Stimulated activated CD4-positive, alpha-beta T cell treated with anti-CD3 and anti-CD28 coated beads, Interleukin-4, amount 100 ng/mL, for 24 hours (primary cell): Measurements from ENCODE around the gene FRYL.

ENCODE experiments used
- DNase-seq: peaks from one replicate; pipeline ENCODE4 v3.0.0-alpha.2; 2020

The FRYL gene

DNA sequence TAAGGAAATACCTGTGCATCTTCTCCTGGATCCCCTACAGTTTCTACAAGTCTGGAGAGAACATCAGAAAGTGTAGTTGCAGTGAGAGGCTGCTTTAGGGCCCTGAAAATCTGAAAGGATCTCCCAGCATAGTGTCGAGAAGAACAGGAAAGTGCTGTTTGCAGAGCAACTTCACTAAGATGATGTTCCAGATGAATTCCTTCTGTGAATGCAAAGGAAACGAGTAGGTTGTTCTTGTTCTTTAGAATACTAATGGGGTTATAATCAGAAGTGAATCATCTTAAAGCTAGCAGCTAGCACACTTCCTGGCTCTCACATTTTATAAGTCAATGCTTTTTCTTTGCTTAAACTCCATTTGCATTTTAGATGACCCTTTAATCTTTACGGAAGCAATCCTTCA is 236.3 kb downstream of the FRYL start:
- DNase-seq, result no peak

DNA sequence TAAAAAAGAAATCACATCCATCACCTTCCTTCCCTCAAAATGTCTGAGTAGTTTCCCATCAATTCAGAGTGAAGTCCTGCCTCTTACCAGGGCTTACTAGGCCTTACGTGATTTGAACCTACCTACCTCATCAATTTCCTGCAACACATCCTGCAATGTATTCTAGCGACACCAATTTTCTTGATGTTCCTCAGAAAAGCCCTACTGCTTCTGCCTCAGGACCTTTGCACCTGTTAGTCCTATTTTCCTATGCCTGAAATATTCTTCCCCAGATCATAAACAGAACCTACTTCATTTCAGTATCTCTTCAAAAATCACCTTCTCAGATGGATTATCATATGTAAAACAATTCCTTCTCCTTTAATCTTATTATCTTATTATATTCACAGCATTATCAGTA is 237.2 kb downstream of the FRYL start:
- no peak for DNase-seq

DNA sequence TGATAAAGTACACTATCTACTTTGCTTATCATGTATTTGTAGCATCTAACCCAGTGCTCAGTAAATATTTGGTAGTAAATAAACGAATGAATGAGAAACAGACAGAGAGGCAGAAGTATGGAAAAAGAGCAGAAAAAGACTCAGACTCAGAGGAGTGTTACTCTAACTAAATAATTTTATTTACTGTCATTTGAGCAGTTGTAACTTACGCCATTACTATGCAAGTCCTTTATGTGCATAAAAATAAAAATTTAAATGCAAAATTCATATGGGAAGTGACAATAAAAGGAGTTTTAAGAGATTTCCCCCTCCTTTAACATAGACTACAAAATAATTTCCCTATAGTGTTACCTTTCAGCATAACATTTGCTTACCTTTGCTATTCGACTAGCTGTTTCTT is 240.5 kb downstream of the FRYL start:
- DNase-seq, result no peak

DNA sequence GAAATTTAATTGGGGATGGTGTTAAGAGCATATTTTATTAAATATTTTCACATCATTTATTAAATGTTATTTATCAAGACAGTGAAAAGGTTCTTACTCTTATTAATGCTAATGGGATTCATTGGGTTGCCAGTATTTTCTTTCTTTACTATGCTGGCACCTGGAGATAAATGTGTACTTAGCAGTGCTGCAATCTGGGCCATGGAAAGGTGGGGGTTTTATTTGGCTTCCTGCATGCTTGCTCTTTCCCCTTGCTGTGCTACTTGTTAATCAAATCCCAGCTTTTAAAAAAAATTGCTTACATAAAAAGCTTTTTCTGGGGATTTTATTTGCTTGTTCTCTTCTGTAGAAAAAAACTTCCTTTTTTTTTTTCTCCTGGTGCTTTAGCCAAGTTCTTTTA is 241.7 kb downstream of the FRYL start:
- no peak for DNase-seq

DNA sequence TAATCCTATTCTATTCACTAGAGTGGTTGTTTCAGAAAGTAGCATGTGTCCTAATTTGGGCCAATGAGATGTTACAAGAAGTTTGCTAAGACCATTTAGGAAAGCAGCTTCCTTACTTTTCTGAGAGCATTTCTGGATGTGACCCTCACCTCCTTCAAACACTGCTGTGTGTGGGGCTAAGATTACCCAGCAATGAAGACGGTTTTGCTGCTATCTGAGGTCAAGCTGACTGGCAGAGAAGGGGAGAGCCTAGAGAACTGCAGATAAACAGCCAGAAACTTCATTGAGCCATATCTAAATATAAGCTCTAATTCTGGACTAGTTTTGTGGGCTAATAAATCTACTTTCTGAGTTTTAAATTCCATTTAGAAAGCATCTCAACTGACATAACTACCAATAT is 253.7 kb downstream of the FRYL start:
- no peak for DNase-seq

DNA sequence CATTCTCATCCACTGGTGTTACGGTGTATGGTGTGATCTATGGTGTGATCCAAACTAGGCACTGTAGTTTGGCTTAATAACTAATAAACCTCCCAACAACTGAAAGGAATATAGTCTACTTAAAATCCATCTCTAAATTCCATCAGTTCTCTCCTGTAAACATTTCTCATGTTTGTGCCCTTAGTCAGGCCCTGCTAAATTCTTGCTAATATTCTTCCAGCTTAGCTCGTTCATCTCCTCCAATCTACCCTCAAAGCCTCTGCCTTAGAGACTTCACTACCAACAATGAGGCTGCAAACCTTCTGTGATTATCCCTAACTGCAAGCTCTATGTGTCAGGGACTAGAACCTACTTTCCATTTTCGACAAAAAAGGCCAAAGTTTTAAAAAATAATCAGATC is 261.9 kb downstream of the FRYL start:
- DNase-seq, result no peak

DNA sequence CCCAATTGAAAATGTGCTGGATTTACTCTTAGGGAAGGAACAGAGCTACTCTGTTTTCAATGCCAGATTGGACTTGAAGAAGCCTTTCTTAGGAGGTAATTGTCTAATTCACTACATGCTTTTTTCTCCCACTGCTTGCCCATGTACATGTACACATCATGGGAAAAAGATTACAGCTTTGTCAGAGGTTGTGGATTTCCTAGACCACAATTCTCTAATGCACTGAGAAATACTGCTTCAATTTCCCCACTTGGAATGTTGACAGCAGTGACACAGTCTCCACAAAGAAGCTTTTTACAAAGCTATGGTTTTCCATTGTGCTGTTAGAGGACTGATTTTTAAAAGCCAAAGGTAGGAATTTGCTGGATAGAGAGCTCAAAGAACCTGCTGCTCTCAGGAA is 270.5 kb downstream of the FRYL start:
- DNase-seq, result no peak

DNA sequence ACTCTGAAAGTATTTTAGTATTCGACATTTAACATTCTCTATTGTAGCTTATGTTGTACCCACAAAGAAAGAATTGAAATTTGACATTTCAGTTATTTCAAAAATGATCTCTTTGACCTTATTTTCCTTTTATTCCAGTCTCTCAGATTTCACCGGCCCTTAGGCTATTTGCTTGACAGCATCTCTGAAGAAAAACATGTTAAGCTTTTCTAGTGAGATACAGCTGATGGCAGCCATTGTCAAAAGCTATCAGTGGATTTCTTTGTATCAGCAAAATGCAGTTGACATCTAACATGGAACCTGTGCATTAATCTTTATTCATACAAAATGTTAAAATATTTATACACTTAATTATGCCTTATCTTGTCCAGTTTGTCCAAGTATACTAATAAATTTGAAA is 273.4 kb downstream of the FRYL start:
- DNase-seq, result no peak

DNA sequence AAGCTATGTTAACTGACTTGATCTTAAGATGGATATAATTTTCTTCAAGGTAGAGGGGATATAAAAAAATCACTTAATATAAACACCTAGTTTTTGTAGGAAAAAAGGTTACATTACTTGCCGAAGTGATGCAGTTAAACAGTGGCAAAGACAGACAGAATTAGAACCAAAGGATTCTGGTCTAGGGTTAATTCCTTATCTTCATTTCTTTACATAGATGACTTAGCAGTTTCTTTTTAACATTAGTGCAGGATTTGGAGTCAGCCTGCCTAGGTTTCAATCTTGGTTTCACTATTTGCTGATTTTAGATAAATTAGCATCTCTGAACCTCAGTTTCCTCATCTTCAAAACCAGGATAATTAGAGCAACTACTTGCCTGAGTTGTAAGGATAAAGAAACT is 275.7 kb downstream of the FRYL start:
- no peak for DNase-seq

DNA sequence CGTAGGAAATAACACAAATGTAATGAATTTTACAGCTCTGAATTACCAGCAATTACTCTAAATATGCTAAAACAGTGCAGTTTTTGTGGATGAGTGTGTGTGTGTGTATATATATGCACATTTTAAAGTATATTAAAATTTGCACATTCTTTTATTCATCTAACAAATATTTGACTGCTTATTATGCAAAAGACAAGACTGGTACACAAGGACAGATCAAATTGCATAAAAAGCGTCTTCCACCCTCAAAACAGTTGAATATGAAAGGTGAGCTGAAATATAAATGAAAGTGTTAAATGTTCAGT is 276.1 kb downstream of the FRYL start:
- no peak for DNase-seq

DNA sequence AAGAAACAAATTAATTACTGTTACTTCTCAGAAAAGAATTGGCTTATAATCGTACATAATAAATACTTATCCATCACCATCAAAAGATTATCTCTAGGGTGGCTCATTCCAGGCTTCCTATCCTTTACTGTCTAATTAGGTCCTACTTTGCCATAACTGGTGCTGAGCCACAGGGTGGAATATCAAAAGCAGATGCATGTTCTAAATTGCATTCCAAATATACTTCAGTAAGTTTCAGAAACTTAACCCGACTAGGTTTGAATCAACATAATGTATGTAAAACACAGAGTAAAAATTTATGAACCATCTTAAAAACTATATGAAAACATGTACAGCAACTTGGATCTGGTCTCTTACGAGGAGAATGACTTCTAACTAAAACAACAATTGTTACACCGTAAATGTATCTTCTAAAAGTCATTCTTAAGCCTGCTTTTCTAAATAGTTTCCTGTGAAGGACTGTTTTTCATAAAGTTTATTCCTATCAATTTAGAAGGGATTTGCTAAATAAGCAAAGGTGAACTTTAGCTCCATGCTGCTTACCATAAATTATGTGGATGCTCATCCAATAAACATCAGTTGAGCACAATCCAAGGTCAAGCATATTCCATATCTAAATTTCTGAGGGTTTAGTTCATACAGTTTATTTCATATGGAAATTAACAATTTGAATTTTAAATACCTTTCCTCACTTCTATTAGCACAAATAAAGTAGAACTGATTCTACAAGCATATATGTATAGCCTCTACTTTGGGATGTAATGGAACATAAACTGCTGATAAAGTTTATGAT is 276.6 kb downstream of the FRYL start:
- DNase-seq, result no peak

DNA sequence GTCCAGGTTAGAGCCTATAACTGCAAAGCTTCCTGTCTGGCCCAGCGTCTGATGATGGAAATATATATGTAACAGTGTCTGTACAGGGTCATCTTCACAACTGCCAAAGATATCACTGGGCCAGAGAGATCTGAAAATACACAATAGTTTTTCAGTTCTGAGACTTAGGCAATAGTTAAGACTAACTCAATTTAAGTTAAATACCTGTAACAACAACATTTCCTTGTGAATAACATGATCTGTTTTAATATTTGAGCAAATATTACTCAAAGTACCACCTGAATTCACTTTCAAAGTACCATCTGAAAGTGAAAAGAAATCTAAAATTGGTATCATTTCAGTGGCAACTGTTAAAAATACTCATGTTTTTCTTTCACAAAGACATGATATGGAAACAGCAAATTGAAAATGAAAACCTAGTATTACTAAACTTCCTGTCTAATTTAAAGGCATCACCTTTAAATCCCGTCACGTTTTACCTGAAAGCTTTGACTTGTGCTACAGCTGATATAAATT is 280.5 kb downstream of the FRYL start:
- DNase-seq, result no peak

DNA sequence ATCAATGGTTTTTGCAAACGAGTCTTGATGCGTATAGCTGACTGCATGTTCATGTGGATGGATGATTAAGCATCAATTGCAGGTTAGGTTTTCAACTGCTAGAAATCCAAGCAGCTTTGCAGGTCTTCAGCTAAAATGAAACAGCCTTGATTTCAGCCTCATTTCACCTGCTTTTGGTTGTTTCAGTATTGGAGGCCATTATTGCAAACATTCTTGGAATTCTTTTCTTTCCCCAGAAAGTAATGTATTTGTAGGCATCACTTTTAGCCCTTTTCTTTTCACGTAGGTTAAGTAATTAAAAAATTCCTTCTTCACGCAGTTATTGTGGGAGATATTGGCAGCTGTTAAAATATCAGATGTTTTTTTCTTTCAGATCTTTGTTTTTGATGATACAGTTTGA is 281.2 kb downstream of the FRYL start:
- DNase-seq, result no peak

DNA sequence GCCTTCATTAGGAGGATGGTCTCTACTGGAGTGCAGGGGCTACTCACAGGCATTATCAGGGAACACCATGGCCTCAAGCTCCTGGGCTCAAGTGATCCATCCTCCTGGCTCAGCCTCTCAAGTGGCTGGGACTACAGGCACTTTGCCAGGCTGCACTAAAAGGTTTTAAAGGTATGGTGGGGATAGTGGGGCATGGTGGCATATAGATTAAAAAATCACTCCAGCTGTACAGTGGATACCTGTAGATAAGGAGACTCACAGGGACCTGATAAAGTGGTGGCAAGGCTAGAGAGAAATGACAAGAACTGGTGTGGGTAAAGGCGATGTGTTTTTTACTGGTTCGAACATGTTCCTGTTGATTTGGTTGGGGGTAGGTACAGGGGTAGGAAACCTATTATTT is 284.1 kb downstream of the FRYL start:
- no peak for DNase-seq

DNA sequence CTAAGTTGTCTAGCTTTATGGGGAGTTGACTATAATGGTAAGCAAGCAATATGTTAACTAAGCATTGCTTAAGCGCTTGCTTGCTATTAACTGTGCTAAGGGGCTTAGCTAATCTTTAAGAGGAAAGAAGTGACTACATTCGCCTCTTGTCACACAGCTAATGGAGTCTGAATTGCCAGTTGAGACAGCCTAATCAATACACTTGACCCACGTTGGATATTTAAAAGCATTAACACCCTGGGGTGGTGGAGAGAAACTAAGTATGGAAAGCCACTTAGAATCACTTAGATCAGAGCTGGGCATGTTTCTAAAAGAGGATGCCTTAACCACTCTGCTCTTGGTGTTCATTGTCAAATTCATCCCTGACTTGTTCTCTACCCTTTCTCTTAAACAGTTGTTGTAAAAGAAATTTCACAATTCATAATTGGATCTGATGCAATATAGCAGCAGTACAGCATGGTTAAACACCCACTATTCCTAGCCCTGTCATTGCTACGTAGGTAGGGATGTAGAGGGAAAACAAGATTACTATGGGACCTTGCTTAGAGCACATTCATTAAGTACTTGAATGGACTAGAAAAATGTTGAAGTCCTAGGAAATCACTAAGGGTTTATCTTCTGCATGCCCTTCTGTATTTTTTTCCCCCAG is 286.5 kb downstream of the FRYL start:
- DNase-seq, result no peak

DNA sequence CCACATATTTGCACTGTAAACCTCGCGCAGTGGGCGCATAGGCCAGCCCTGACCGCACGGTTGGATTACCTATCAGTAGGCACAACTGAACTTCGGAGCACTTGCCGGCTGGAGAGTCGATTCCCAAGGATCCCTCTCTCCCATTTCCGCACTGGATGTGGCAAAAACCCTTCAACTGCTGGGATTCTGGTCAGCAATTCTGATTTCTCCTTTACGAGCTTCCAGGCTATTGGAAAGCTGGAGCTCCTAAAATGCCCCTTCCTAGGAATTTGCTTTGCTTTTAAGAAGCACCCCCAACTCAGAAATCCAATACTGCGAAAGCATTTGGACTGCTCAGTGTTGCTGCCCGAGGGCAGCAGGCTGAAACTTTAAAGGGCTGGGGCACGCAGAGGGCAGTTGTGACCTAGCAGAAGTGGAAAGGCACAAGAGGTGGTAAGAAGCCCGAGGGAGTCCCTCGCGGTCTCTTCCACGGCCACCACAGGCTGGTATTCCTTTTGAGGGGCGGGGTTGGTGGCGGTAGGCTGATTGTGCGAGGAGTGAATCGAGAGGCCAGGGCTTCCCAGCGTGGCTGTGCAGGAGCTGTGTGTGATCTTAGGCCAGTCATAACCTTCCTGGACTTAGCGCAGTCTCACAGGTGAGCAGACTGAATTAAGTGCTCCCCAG is 288.4 kb downstream of the FRYL start:
- DNase-seq, result no peak

DNA sequence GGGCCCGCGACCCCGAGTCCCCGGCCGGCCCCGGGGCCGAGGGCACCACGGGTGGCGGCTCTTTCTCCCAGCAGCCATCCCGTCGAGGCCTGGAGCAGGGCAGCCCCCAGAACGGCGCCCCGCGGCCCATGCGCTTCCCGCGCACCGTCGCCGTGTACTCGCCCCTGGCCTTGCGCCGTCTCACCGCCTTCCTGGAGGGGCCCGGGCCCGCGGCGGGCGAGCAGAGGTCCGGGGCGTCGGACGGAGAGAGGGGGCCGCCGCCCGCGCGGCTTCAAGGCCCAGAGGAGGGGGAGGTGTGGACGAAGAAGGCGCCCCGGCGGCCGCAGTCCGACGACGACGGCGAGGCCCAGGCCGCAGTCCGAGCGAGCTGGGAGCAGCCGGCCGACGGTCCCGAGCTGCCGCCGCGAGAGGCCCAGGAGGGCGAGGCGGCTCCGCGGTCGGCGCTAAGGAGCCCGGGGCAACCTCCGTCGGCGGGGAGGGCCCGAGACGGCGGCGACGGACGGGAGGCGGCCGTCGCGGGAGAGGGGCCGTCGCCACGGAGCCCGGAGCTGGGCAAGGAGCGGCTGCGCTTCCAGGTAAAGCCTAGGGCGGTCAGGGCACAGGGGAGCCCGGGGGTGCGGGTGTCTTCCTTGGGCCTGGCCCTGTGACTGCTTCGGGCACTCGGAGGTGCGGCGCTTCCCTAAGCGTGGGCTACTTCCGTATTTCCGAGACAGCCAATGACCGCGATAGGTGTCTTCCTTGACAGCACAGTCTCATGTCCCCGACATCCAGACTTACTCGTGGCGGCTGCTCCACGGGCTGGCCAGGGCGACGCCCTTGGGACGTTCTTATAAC is 289.2 kb downstream of the FRYL start:
- no peak for DNase-seq

DNA sequence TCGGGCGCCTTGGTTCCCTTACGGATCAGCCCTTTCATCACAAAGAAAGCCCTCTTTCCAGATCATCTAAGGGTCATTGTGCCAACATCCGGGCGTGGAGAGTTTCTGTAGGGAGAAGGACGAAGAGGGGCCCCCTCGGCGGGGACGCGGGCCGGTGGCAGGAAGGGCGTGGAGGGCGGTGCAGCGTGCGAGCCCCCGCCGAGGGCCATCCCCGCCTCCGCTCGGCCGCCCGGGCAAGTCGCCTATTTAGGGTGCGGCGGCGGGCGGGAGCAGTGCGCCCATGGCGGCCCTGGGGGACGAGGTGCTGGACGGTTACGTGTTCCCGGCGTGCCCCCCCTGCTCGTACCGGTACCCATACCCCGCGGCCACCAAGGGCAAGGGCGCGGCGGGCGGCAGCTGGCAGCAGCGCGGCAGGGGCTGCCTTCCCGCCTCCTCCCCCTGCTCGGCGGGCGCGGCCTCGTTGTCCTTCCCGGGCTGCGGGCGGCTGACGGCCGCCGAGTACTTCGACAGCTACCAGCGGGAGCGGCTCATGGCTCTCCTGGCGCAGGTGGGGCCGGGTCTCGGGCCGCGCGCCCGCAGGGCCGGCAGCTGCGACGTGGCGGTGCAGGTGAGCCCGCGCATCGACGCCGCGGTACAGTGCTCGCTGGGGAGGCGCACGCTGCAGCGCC is 289.9 kb downstream of the FRYL start, which contains the start of gene ZAR1:
Gene ZAR1 (plus strand): TSS at position 241 of the 668 bp plus-strand sequence. CDS start 40 bp downstream, at position 281.
- no peak for DNase-seq

DNA sequence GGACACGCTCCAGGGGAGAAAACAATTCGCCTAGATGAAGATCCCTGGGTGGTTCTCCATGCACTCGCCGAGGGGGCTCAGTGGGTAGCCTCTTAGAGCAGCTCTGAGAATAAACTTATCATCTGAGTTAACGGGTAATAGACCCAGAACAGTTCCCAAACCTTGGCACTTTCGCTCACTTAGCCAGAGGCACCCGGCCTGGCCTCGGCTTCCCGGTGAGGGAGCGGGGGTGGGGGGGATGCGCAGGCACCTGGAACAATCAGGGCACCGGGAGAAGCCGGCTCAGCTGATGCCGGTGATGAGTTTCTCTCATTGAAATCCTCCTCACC is 290.4 kb downstream of the FRYL start:
- DNase-seq, result no peak

DNA sequence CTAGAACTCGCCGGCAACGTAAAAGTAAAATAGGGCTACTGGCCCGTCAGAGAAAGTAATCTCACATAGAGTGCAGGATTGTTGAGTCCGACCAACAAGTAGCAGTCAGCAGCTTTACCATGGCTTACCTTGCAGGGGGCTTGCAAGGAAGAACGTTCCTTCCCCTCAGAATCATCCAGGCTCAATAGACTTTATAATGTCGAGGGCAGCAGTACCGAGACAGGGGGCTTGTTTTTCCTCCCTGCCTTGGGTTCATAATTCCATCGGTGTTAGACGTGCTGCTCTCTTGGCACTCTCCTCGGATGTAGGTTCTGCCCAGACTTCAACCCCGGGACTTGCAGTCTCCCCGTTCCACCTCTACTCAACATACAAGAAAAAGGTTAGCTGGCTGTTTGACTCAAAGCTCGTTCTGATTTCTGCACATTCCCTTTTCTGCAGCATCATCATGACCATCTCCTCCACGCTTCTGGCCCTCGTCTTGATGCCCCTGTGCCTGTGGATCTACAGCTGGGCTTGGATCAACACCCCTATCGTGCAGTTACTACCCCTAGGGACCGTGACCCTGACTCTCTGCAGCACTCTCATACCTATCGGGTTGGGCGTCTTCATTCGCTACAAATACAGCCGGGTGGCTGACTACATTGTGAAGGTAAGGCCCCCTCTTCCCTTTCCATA is 295.4 kb downstream of the FRYL start:
- DNase-seq, result no peak

DNA sequence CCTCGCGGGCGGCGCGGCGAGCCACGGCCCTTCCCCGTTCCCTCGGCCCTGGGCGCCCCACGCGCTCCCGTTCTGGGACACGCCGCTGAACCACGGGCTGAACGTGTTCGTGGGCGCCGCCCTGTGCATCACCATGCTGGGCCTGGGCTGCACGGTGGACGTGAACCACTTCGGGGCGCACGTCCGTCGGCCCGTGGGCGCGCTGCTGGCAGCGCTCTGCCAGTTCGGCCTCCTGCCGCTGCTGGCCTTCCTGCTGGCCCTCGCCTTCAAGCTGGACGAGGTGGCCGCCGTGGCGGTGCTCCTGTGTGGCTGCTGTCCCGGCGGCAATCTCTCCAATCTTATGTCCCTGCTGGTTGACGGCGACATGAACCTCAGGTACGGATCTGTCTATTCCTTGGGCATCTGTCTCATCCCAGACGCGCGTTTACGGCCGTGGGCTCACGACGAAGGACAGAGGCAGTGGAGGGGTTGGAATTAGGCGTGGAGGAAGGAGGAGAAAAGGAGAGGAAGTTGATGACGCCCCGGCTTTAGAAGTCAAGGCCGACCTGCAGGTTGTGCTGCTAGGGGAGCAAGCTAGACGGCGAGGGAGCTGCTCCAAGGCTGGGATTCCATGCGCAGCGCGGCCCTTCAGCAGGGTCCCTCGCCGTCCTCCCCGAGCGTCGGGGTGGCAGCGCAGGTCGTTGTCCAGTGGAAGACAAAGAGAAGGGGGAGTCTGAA is 296.1 kb downstream of the FRYL start:
- no peak for DNase-seq
